GM12865 (cell line): ENCODE data around the gene FGF2.

ENCODE experiments used
- DNase-seq: peaks from one replicate; pipeline ENCODE4 v3.0.0; 2010; ENCODE audit warnings: low read depth
- H3K4me3 ChIP-seq: 2 replicates; pipeline ENCODE4 v1.5.1; 2011; ENCODE audit warnings: mild to moderate bottlenecking, low read depth, low read length, control low read depth
- TF ChIP-seq, protein P1 (sequence below): IDR thresholded peaks from 2 replicates; pipeline ENCODE4 v1.5.1; 2011; ENCODE audit warnings: low read length, control low read depth, low read depth, inconsistent platforms; ENCODE audit not compliant: insufficient read depth; ENCODE audit errors: missing control alignments

Gene FGF2

DNA sequence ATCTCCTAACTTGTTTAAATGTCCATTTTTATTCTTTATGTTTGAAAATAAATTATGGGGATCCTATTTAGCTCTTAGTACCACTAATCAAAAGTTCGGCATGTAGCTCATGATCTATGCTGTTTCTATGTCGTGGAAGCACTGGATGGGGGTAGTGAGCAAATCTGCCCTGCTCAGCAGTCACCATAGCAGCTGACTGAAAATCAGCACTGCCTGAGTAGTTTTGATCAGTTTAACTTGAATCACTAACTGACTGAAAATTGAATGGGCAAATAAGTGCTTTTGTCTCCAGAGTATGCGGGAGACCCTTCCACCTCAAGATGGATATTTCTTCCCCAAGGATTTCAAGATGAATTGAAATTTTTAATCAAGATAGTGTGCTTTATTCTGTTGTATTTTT lies 68.2 kb downstream of the FGF2 start:
- TF ChIP-seq, protein P1, sequence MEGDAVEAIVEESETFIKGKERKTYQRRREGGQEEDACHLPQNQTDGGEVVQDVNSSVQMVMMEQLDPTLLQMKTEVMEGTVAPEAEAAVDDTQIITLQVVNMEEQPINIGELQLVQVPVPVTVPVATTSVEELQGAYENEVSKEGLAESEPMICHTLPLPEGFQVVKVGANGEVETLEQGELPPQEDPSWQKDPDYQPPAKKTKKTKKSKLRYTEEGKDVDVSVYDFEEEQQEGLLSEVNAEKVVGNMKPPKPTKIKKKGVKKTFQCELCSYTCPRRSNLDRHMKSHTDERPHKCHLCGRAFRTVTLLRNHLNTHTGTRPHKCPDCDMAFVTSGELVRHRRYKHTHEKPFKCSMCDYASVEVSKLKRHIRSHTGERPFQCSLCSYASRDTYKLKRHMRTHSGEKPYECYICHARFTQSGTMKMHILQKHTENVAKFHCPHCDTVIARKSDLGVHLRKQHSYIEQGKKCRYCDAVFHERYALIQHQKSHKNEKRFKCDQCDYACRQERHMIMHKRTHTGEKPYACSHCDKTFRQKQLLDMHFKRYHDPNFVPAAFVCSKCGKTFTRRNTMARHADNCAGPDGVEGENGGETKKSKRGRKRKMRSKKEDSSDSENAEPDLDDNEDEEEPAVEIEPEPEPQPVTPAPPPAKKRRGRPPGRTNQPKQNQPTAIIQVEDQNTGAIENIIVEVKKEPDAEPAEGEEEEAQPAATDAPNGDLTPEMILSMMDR, result no peak
- H3K4me3 ChIP-seq, result no peak overlapping the region
- no peak for DNase-seq

DNA sequence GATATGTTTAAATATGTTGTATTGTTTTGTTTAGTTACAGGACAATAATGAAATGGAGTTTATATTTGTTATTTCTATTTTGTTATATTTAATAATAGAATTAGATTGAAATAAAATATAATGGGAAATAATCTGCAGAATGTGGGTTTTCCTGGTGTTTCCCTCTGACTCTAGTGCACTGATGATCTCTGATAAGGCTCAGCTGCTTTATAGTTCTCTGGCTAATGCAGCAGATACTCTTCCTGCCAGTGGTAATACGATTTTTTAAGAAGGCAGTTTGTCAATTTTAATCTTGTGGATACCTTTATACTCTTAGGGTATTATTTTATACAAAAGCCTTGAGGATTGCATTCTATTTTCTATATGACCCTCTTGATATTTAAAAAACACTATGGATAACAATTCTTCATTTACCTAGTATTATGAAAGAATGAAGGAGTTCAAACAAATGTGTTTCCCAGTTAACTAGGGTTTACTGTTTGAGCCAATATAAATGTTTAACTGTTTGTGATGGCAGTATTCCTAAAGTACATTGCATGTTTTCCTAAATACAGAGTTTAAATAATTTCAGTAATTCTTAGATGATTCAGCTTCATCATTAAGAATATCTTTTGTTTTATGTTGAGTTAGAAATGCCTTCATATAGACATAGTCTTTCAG lies 68.8 kb downstream of the FGF2 start:
- DNase-seq, result no peak
- TF ChIP-seq, protein P1, result no peak
- no peak overlapping the region for H3K4me3 ChIP-seq

DNA sequence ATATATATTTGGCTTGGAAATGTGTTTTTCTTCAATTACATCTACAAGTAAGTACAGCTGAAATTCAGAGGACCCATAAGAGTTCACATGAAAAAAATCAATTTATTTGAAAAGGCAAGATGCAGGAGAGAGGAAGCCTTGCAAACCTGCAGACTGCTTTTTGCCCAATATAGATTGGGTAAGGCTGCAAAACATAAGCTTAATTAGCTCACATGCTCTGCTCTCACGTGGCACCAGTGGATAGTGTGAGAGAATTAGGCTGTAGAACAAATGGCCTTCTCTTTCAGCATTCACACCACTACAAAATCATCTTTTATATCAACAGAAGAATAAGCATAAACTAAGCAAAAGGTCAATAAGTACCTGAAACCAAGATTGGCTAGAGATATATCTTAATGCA lies 69.6 kb downstream of the FGF2 start:
- no peak overlapping the region for H3K4me3 ChIP-seq
- TF ChIP-seq, protein P1, result no peak
- DNase-seq, result no peak

DNA sequence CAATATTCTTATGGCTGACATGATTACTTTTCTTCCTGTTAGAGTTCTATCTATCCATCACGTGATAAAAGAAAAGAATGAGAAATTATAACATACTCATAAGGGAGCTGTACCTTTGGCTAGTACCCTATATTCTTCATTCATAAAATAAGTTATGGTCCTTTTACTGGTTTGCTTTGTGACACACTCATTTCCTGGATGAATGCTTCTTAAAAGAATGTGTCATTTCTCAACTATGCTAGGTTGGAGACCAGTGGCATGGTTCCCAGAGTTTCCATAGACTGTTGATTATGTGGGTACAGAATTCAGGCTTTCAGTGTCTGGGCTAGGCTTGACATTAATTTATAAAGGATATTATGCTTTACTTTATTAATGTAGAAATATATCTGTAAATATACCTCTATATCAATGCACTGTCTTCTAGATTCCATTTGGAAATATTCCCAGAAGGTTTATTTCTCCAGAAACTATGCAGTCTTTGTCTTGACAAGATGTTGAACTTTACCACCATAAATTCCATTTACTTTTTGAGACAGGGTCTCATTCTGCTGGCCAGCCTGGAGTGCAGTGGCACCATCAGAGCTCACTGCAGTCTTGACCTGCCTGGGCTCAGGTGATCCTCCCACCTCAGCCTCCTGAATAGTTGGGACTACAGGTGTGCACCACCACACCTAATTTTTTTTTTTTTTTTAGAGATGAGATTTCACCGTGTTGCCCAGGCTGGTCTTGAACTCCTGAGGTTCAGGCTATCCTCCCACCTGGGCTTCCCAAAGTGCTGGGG lies 71.9 kb downstream of the FGF2 start:
- TF ChIP-seq, protein P1, result no peak
- no peak for DNase-seq
- no peak overlapping the region for H3K4me3 ChIP-seq

DNA sequence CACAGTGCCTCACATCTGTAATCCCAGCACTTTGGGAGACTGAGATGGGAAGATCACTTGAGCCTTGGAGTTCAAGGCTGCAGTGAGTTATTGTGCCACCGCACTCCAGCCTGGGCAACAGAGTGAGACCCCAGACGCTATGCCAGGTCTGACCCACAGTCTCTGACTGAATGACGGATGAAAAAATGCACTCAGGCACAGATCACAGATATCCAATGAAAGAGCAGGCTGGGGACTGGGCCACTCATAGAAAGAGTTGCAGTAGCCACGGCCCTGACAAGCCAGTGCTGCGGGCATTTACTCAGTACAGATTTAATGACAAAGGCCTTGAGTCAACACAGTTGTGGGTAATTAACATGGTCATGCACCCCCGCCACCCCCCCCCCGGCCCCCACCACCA lies 73.1 kb downstream of the FGF2 start:
- TF ChIP-seq, protein P1, result no peak
- no peak for DNase-seq
- H3K4me3 ChIP-seq, result no peak overlapping the region

DNA sequence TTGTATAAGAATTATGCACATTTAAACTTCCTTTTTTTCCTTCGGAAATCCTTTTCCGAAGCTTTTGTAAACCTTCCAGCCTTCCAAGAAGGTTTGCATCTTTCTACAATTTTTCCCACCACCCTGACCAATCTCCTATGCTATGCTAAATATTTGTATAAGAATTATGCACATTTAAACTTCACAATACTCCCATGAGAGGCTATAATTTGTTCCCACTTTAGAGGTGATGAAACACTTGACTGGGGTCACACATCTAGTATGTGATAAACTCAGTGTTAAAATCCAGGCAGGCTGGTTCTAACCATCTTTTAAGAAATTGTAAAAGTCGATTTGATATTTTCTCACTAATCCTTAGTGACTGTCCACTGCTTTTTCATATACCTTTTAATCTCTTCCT lies 73.7 kb downstream of the FGF2 start:
- H3K4me3 ChIP-seq, result no peak overlapping the region
- DNase-seq, result no peak
- TF ChIP-seq, protein P1, result no peak
